GM18861 (cell line): ENCODE data around the gene PREX1.

Experiments
- ATAC-seq: cut with Tn5 transposase; IDR thresholded peaks from one replicate; pipeline ENCODE4 v1.9.1; 2021; ENCODE audit not compliant: unreplicated experiment

The PREX1 gene

GRCh38 chr20:48797275-48797825 is 30.4 kb downstream of the PREX1 start:
- ATAC-seq, result no peak

- ATAC-seq, result no peak
Observed at GRCh38 chr20:48795732-48796131, 32.1 kb downstream of the PREX1 start.

GRCh38 chr20:48794816-48795457 is 32.9 kb downstream of the PREX1 start:
- ATAC-seq, result no peak

- ATAC-seq, result no peak
Observed at GRCh38 chr20:48794360-48794759, 33.4 kb downstream of the PREX1 start.

GRCh38 chr20:48793776-48794175 is 34.0 kb downstream of the PREX1 start:
- no peak for ATAC-seq

GRCh38 chr20:48791666-48792071 is 36.1 kb downstream of the PREX1 start:
- no peak for ATAC-seq

- ATAC-seq, result no peak
Observed at GRCh38 chr20:48791014-48791413, 36.8 kb downstream of the PREX1 start.

GRCh38 chr20:48790473-48791003 is 37.3 kb downstream of the PREX1 start:
- ATAC-seq, result no peak

- no peak for ATAC-seq
Observed at GRCh38 chr20:48789781-48790472, 37.9 kb downstream of the PREX1 start.

- ATAC-seq, result peak; percentile 22
Observed at GRCh38 chr20:48789185-48789668, 38.6 kb downstream of the PREX1 start.

GRCh38 chr20:48788486-48789072 is 39.2 kb downstream of the PREX1 start:
- ATAC-seq, result peak; percentile 47

GRCh38 chr20:48787861-48788375 is 39.9 kb downstream of the PREX1 start:
- no peak for ATAC-seq

GRCh38 chr20:48786951-48787705 is 40.7 kb downstream of the PREX1 start:
- ATAC-seq, result no peak

- ATAC-seq, result no peak
Observed at GRCh38 chr20:48785801-48786200, 42.0 kb downstream of the PREX1 start.

- ATAC-seq, result no peak
Observed at GRCh38 chr20:48785256-48785655, 42.5 kb downstream of the PREX1 start.

- no peak for ATAC-seq
Observed at GRCh38 chr20:48784273-48784641, 43.5 kb downstream of the PREX1 start.

GRCh38 chr20:48783533-48784272 is 44.1 kb downstream of the PREX1 start:
- ATAC-seq, result no peak

- no peak for ATAC-seq
Observed at GRCh38 chr20:48782901-48783308, 44.9 kb downstream of the PREX1 start.

- ATAC-seq, result no peak
Observed at GRCh38 chr20:48782053-48782452, 45.7 kb downstream of the PREX1 start.

- no peak for ATAC-seq
Observed at GRCh38 chr20:48781634-48782033, 46.2 kb downstream of the PREX1 start.
